ENCODE measurements around the gene SYNGR1.
"Not testable (repeated sequence)": the region's sequence is repeated elsewhere in the genome, so short reads cannot be mapped to it uniquely, and the experiment has no call there.

SYNGR1 gene

DNA sequence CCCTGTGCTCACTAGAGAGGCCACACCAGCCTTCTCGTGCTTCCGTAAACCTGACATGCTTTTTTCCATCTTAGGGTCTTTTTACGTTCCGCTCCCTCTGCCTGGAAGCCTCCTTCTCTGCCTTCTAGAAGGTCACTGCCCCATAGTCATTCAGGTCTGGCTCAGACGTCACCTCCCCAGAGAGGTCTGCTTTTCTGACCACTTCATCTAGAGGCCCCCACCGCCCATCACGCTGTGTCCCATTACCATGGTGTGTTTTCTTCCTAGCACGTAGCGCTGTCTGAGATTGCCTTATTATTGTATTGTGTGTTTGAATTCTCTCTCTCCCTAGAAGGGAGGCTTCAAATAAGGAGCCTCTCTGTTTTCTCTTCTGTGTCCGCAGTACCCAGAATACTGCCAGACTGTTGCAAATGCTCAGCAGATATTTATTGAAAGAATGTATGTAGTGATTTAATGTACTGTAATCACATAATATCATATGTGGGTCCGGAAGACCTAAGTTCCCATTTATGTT, 59.8 kb downstream of the SYNGR1 start:
- DNase-seq (ENCODE audit: low read depth), result no peak

DNA sequence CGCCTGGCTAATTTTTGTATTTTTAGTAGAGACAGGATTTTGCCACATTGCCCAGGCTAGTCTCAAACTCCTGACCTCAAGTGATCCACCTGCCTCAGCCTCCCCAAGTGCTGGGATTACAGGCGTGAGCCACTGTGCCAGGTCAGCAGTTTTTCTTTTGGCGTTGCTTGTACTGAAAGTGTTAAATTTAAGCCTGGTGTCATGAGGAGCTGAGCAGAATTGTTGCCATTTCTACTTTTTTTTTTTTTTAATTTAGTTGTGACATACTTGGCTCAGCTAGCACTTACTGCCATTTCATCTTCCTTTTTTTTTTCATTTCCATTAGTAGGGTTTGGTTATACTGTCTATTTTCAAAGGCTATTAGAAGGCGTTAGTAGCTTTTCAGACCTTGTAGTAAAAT, 60.5 kb downstream of the SYNGR1 start:
- no peak for DNase-seq (ENCODE audit: low read depth)

DNA sequence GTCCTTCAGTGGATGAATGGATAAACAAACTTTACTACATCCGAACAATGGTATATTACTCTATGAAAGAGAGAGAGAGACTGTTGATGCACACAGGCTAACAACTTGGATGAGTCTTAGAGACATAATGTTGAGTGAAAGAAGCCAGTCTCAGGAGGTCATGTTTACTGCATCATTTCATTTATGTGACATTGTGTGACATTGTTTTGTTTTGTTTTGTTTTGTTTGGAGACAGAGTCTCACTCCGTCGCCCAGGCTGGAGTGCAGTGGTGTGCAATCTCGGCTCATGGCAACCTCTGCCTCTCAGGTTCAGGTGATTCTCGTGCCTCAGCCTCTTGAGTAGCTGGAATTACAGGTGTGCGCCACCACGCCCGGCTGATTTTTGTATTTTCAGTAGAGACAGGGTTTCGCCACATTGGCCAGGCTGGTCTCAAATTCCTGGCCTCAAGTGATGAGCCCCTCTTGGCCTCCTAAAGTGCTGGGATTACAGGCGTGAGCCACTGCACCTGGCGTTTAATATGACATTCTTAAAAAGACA, 62.1 kb downstream of the SYNGR1 start:
- DNase-seq (ENCODE audit: low read depth), result not testable (repeated sequence)

DNA sequence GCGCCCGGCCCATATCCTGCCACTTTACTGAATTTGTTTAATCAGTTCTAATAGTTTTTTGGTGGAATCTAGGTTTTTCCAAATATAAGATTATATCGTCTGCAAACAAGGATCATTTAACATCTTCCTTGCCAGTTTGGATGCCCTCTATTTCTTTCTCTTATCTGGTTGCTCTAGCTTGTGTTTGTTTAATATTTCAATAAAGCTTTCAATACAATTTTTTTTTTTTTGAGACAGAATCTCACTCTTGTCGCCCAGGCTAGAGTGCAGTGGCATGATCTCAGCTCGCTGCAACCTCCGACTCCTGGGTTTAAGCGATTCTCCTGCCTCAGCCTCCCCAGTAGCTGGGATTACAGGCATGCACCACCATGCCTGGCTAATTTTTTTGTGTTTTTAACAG, 63.4 kb downstream of the SYNGR1 start:
- DNase-seq (ENCODE audit: low read depth), result not testable (repeated sequence)

DNA sequence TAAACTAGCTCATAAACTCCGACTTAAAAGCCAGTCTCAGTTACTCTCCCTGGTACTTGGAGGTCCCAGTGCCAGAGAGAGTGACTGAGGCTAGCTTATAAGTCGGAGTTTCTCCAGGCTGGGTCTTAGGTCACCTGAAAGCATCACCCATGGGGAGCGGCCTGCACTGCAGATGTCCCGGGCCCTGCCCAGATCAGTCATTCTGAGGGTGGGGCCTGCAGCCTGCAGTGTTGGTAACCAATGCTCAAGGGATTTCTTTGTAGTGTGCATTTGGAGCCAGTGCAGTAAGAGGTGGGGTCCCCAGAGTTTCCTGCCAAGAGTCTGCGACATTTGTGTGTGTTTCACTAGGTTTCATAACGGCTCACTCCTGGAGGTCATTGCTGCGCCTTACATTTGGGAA, 64.6 kb downstream of the SYNGR1 start:
- no peak for DNase-seq (ENCODE audit: low read depth)

DNA sequence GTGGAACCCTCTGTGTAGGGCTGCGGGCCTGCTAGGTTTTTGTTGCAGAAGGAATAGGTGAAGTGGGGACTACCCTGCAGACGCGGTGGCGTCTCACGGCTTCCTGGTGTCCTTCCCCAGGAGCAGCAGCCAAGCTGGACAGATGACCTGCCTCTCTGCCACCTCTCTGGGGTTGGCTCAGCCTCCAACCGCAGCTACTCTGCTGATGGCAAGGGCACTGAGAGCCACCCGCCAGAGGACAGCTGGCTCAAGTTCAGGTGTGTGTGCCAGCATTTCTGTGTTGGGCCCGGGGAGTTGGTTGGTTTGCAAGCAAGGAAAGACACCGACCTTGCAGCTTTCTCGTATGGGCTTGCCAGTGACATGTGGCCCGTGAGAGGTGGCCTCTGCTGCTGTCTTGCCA, 65.1 kb downstream of the SYNGR1 start:
- no peak for DNase-seq (ENCODE audit: low read depth)

DNA sequence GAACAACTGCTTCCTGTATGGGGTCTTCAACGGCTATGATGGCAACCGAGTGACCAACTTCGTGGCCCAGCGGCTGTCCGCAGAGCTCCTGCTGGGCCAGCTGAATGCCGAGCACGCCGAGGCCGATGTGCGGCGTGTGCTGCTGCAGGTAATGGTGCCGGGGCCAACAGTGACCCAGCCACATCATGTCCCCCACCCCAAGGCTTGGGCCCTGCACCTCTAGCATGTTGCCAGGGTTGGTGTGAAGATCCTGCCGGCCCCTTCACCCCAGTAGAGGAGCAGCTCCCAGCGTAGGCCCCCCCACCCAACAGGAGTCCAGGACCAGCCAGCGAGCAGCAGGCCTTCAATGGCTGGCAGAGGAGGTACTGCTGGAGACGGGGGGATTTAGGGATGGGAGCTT, 65.7 kb downstream of the SYNGR1 start:
- DNase-seq (ENCODE audit: low read depth), result no peak

DNA sequence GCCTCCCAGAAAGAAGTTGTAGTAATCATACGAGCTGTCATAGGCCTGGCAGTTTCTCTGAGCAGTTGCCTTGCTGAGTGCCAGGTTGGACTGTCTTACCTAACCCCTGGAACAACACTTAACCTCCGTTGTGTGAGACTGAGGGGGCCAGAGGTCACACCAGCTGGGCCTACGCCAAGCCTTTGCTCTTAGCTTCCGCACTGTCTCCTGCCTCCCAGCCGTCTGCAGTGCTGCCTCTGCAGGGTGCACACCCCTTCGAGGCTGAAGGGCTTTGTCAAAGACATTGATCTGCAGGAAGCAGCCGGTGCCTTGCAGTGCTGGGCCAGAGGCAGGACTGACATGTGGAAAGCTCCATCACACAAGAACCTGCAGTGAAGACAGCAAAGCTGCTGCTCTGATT, 66.5 kb downstream of the SYNGR1 start:
- DNase-seq (ENCODE audit: low read depth), result no peak

DNA sequence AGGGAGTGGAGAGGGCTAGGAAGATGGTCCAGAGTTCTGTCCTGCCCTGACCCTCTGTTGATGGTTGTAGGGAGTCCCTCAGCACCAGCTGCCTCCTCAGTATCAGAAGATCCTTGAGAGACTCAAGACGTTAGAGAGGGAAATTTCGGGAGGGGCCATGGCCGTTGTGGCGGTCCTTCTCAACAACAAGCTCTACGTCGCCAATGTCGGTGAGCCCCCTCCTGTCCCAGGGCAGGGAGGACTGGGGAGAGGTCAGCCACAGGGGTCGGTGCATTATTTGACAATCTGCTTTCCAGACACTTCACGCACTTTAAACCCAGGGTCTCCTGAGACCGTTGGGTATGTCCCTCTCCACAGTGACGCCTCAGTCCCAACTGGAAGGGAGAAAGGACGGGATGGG, 67.8 kb downstream of the SYNGR1 start:
- DNase-seq (ENCODE audit: low read depth), result no peak

DNA sequence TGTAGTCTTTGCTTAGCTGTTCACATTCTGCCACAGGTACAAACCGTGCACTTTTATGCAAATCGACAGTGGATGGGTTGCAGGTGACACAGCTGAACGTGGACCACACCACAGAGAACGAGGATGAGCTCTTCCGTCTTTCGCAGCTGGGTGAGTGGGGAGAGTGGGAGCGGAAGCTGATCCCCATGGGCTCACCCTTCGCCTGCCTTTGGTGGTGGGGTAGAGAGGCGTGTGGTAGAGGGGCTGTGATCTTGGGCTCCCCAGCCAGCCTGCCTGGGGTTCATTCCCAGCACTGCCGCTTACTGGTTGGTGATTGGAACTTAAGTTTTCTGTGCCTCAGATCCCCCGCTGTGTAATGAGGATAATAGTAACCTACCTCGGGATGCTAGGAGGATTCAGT, 68.9 kb downstream of the SYNGR1 start:
- no peak for DNase-seq (ENCODE audit: low read depth)

DNA sequence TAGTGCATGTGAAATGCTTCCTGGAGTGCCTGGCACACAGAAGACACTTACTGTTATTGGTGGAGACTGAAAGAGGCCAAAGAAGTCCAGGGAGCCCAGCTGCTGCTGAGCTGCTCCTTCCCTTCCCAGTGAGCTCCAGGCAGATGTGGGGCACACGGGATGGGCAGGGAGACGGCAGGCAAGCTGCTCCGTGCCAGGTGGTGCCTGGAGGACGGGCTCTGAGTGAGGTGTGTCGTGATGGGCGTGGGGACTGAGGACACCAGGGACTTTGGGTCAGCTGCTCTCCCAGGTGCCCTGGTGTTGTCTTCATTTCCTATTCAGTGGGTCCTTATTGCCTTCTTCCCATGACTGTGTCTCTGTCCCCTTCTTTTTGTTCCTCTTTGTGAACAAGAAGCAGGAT, 69.3 kb downstream of the SYNGR1 start:
- no peak for DNase-seq (ENCODE audit: low read depth)

DNA sequence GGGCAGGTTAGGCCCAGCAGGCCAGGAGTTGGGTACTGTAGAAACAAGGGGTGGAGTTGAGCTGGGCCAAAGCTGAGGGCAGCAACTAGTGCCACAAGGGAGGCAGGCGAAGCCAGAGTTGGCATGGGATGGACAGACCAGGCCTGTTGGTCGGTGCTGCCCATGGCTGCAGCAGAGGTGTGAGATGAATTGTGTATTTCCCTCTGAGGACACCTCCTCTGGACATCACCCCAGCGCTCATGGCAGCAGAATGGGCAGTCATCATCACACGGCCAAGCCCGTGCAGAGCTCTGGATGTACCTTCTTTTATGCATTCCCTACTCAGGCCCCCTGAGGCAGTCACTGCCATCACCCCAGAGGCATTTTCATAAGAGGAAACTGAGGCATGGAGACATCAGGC, 70.1 kb downstream of the SYNGR1 start:
- DNase-seq (ENCODE audit: low read depth), result no peak

DNA sequence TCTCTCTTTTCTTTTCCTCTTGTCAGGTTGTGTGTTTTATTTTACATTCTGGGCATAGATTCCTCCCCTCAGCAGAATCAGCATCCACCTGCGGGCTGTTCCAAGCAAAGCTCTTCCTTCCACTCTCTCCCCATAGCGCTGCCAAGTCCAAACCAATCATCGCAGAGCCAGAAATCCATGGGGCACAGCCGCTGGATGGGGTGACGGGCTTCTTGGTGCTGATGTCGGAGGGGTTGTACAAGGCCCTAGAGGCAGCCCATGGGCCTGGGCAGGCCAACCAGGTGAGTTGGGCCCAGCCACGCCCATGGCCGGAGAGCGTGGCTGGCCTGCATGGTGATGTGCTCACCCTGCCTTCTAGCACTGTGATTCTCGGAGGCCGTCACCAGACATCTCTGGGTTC, 71.9 kb downstream of the SYNGR1 start:
- DNase-seq (ENCODE audit: low read depth), result no peak

DNA sequence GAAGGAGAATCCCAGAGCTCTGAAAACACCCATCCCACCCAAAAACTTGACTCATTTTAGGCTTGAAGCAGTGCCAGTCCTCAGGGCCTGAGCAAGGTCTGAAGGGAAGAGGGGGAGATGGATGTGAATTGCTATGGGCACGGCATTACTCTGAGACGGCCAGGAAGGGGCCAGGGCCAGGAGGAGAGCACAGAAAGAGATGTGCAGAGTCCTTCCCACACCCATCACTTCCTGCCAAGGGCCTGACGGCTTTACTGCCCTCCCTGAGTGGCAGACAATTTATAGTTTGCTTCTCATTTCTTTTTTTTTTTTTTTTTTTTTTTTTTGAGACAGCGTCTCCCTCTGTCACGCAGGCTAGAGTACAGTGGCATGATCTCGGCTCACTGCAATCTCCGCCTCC, 72.3 kb downstream of the SYNGR1 start:
- no peak for DNase-seq (ENCODE audit: low read depth)

DNA sequence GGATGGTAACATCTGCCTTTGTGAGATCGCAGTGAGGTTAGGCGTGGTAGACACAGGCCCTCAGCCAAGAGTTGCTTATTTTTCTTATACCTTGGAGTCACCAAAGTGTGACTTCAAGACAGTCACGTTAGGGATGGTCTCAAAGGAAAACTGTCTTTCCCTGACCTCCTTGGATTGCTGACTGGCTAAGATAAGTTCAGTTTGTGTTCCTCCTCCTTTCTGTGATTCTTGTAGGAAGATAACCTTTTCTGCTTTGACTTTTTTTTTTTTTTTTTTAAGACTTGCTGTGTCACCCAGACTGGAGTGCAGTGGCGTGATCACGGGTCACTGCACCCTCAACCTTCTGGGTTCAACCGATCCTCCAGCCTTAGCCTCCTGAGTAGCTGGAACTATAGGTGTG, 72.9 kb downstream of the SYNGR1 start:
- DNase-seq (ENCODE audit: low read depth), result no peak

DNA sequence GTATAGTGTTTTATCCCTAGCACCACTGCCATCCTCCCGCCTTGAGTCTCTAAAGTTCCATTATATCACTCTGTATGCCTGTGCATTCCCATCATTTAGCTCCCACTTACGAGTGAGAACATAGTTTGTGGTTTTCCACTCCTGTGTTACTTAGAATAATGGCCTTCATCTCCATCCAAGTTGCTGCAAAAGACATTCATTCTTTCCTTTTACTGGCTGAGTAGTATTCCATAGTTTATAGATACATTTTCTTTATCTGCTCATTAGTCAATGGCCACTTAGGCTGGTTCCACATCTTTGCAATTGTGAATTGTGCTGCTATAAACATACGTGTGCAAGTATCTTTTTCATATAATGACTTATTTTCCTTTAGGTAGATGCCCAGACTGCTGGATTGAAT, 74.2 kb downstream of the SYNGR1 start:
- no peak for DNase-seq (ENCODE audit: low read depth)

DNA sequence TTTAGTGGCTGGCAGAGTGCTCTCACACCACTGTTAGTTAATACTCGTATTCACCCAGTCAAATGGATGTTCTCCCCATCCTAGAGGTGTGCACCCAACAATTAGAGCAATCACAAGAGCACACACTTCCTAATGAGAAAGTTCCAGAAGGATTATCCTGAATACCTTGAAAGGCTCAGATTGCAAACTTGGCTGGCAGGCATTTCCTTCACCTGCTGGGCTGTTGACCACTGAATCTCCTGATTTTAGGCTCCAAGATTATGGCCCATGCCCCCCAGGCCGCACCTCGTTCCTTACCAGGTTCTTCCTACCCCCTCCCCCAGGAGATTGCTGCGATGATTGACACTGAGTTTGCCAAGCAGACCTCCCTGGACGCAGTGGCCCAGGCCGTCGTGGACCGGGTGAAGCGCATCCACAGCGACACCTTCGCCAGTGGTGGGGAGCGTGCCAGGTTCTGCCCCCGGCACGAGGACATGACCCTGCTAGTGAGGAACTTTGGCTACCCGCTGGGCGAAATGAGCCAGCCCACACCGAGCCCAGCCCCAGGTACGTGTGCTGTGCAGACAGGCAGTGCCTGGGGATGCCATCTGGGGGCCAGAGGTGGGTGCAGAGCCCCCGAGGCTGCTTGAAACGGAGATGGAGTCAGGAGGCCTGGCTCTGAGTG, 76.7 kb downstream of the SYNGR1 start:
- DNase-seq (ENCODE audit: low read depth), result no peak

DNA sequence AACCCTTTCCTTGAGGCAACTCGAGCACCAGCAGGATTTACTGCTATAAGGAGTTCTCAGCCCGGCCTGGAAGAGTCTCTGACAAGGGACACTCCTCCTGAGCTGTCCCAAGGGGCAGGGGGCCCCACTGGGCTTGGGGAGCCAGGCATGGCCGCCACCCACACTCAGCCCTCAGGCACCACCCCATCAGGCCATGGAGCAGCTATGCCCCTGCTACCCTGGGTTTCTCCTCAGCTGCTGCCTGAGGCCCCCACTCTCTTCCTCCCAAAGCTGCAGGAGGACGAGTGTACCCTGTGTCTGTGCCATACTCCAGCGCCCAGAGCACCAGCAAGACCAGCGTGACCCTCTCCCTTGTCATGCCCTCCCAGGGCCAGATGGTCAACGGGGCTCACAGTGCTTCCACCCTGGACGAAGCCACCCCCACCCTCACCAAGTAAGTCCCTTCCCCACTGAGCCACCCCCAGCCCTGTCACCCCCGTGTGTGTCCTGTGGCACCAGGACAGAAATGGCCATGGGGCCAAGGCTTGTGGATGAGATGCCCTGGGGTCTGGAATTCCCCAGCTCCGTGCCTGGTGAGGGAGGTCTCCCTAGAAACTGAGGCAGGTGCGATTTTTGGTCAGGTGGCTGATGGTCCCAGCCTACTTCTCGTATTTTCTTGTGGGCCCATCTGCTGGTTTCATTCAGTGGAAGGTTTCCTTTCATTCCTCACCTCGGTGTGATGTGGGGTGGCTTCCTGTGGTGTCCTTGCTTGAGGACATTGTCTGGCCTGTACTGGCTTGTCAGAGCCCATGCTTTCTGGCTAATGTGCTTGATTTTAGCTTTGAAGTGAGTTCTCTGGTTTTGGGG, 78.2 kb downstream of the SYNGR1 start:
- DNase-seq (ENCODE audit: low read depth), result no peak

DNA sequence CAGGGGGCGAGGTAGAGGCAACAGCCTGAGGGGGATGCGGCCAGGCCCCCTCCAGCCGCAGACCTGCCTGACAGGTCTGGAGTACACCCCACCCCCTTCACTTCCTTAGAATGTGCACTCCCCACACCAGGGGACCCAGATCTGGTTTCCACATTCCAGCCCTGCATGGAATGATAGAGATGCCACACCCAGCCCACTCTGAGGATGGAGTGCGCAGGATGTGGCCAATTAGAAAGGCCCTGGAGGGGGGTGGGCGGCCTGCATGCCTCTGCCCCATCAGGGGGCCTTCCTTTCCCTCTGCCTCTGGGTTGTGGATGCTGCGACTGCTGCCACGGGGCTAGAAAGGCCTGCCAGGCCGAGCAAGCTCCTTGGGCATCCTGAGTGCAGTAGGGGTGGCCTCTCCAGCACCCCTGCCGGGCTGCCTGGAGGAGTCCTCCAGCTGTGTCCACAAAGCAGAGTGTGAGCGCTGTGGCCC, 78.8 kb downstream of the SYNGR1 start:
- no peak for DNase-seq (ENCODE audit: low read depth)

DNA sequence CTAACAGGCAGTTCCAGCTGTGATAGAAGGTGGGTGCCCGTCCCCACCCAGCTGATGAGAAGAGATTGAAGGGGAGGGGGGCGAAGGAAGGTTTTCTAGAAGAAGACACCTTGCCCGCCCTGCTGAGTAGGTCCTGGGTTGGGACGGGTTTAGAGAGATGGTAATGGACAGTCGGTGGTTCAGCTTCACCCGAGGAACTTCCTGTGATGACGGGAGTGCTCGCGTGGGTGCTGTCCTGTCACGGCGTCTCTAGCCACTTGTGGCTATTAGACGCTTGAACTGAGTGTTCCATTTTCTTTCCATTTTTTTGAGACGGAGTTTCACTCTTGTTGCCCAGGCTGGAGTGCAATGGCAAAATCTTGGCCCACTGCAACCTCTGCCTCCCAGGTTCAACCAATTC, 79.4 kb downstream of the SYNGR1 start:
- no peak for DNase-seq (ENCODE audit: low read depth)

DNA sequence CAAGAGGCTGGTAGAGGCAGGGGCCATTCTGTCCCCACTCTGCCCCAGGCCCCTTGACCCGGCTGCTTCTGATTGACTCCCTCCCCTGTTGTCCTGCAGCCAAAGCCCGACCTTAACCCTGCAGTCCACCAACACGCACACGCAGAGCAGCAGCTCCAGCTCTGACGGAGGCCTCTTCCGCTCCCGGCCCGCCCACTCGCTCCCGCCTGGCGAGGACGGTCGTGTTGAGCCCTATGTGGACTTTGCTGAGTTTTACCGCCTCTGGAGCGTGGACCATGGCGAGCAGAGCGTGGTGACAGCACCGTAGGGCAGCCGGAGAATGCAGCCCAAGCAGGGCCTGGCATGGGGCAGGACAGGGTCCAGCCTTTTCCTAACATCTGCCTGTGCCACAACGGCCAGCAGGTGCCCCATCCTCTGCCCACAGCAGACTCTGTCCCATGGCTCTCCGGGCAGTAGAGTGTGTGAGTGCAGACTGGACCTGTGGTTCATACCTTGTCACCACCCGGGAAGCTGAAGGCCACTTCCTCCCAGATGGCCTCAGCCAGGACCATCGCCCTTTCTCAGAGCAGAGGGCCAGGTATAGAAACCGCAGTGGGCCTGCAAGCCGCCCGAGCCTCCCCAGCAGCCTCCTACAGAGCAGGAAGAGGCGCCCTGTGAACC, 80.3 kb downstream of the SYNGR1 start:
- no peak for DNase-seq (ENCODE audit: low read depth)

DNA sequence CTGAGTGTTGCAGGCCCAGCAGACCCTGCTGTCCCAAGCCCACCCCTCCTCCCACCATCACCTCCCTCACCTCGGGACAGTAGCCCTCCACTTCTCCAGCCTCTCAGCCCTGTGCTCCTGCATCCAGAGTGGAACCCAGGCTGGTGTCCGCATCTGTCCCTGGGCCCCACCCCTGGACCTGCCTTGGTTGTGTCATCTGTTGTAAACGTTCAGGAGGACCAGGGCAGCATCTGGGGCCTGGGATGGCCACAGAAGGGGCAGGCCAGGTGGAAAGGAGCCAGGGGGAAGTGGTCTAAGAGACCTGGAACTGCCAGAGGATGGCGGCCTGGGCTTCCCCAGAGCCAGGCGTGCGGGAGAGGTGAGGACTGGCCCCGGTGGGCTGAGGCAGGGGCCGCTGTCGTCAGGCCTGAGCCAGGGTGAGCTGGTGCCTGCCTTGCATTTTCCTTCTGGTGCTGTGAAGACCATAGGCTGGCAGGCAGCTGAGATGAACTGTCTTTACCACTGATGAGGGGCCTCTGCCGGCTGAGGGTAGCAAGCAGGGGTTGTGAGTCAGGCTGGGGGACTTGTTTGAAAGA, 80.9 kb downstream of the SYNGR1 start:
- no peak for DNase-seq (ENCODE audit: low read depth)

All from GM04503 (cell line).